Glutamatergic neuron (in vitro differentiated cells): ENCODE results near the gene SLF2. TPM values are rescaled to one million over a fixed set of nuclear protein-coding genes. Genes with fewer than 3 reads are reported as not detected.

ENCODE experiments used
- DNase-seq: peaks from one replicate; pipeline ENCODE4 v3.0.0; 2022
- H3K27ac Mint-ChIP-seq: one replicate; pipeline ENCODE4 v1.8.0; 2020; ENCODE audit warnings: mild to moderate bottlenecking, mixed read lengths, inconsistent platforms; ENCODE audit not compliant: unreplicated experiment
- H3K27me3 Mint-ChIP-seq: one replicate; pipeline ENCODE4 v1.8.0; 2020; ENCODE audit warnings: mild to moderate bottlenecking, moderate library complexity, mixed read lengths, inconsistent platforms; ENCODE audit not compliant: unreplicated experiment
- H3K36me3 Mint-ChIP-seq: one replicate; pipeline ENCODE4 v1.8.0; 2020; ENCODE audit warnings: mild to moderate bottlenecking, mixed read lengths, inconsistent platforms; ENCODE audit not compliant: unreplicated experiment
- H3K4me1 Mint-ChIP-seq: one replicate; pipeline ENCODE4 v1.8.0; 2020; ENCODE audit warnings: mild to moderate bottlenecking, low read depth, mixed read lengths, inconsistent platforms; ENCODE audit not compliant: unreplicated experiment
- H3K4me3 Mint-ChIP-seq: one replicate; pipeline ENCODE4 v1.8.0; 2020; ENCODE audit warnings: mild to moderate bottlenecking, mixed read lengths, inconsistent platforms; ENCODE audit not compliant: unreplicated experiment
- H3K9me3 Mint-ChIP-seq: one replicate; pipeline ENCODE4 v1.8.0; 2020; ENCODE audit warnings: mild to moderate bottlenecking, moderate library complexity, mixed read lengths, inconsistent platforms; ENCODE audit not compliant: unreplicated experiment
- total RNA-seq: library from RNA; stranded (reverse); fragmentation: NEBNext Ultra II Directional; extraction: Animal tissue kit (Norgen Biotek cat#: 25700); gene quantifications from one replicate; pipeline ENCODE4 v1.2.1, GENCODE V29; 2021; ENCODE audit not compliant: unreplicated experiment
- TF ChIP-seq, protein P1 (sequence below): fragments of 200-600 bp; sonication (generic); IDR thresholded peaks from one replicate; pipeline ENCODE4 v1.5.0; 2021; ENCODE audit not compliant: partially characterized antibody, unreplicated experiment

SLF2 gene
- total RNA-seq, 1 donor from 2014 or later = 35.9 TPM

DNA sequence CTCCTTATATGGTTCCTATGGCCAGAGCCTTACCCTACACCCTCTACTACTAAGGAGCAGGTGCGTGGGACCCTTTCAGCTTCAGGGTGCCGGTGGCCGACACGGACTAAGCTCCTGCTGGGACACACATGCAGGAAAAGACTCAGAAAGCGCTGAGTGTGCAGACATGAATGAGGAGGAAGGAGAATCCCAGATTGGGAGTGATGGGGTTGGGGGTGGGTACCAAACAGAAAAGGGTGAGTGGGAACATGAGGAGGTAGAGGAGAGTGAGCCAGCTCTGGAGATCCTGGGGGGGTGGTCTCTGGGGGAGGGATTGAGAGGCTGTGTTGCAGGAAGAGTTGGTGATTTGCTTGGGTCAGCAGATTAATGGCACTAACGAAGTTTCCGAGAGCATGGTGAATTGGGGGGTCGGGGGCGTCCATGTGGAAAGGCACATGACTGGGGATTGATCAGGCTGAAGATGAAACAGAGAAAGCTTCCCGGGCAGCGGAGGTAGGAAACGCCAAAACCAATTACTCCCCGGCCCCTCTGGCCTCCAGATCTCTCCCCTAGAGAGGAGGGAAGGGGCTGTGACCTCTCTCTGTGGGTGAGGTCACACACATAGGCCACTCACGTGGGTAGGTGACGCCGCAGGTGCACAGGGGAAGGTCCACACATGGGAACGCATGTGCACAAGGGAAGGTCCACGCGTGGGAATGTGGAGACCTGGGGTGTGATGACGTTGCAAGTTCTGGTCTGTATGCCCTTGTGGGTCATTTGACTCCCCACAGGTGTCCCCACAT lies 37.9 kb upstream of the SLF2 start:
- H3K36me3 Mint-ChIP-seq = no peaks in the 10 kb centered on the region
- H3K4me3 Mint-ChIP-seq = no peak overlapping the region
- H3K9me3 Mint-ChIP-seq = peaks cover 5% of the 10 kb centered on the region
- TF ChIP-seq, protein P1, sequence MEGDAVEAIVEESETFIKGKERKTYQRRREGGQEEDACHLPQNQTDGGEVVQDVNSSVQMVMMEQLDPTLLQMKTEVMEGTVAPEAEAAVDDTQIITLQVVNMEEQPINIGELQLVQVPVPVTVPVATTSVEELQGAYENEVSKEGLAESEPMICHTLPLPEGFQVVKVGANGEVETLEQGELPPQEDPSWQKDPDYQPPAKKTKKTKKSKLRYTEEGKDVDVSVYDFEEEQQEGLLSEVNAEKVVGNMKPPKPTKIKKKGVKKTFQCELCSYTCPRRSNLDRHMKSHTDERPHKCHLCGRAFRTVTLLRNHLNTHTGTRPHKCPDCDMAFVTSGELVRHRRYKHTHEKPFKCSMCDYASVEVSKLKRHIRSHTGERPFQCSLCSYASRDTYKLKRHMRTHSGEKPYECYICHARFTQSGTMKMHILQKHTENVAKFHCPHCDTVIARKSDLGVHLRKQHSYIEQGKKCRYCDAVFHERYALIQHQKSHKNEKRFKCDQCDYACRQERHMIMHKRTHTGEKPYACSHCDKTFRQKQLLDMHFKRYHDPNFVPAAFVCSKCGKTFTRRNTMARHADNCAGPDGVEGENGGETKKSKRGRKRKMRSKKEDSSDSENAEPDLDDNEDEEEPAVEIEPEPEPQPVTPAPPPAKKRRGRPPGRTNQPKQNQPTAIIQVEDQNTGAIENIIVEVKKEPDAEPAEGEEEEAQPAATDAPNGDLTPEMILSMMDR = no peak
- no peak for DNase-seq
- peaks cover 8% of the 10 kb centered on the region for H3K4me1 Mint-ChIP-seq
- no peak overlapping the region for H3K27ac Mint-ChIP-seq
- peaks cover 8% of the 10 kb centered on the region for H3K27me3 Mint-ChIP-seq

DNA sequence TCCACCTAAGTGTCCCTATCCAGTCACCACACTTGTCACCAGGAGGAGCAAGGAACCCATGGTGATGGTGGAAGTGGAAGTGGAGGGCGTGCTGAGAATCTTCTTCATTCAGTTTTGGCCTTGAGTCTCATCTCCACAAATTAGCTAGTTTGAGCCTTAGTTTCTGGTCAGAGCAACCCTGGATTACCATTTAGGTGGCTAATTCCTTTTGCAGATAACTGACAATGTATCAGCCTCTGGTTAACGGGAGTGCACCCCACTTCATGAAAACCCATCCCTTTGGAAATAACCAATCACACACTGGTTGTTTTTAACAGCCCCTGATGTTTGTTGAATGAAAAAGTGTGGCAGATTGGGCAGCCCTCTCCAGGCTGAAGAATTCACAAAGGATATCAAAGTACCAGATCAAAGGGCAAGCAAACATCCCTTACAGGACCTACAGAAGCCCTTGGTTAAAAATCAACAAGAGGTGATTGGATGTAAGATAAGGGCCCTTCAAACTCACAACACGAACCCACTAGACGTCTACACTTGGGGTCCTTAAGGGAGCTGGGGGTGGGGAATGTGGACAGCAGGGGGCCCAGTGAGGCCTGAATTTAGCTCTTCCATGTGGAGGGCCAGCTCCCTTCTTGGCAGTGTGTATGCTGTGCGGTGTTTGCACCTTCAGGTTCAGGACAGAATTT lies 37.1 kb upstream of the SLF2 start:
- Mint-ChIP-seq H3K27ac (no peak overlapping the region), H3K27me3 (peaks cover 8% of the 10 kb centered on the region), H3K9me3 (peaks cover 3% of the 10 kb centered on the region), H3K36me3 (no peaks in the 10 kb centered on the region), H3K4me1 (peaks cover 8% of the 10 kb centered on the region), H3K4me3 (no peak overlapping the region)
- DNase-seq = no peak
- TF ChIP-seq, protein P1 = no peak

DNA sequence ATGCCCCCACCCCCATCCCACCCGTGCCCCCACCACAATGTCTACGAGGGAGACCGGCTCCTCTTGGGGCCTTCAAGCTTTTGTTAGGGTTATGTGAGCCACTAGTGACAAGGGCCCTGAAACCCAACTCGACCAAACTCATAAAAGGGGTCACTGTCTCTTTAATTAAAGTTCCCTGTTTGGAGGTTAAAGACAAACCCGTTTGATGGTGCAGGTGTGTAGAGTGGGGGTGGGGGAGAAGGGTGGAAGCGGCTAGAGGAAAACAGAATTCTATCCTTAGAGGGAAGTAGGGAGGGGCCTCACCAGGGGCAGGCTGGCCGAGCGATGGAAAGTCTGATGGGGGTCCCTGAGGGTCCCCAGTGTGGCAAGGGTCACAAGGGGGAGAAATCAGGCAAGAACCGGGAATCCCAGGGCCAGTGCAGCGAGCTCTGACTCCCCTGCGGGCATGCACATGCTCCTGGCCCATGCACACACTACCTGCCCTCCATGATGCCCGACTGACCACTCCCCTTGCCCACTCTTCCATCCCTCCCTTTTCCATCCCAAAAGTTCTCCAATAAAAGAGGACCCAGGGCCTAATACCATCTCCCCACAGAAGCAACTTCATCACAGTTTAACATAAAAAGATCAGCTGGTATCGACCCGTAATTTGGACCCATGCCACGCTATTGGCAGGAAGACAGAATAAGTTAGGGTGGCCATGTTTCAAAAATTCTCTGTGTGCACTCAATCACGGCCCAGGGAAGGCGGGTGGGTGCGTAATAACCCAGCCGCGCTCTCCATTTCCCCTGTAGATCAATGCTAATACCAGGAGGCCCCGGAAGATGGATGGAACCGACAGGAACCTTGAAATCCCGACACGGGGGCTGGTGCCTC lies 35.9 kb upstream of the SLF2 start:
- no peaks in the 10 kb centered on the region for H3K36me3 Mint-ChIP-seq
- TF ChIP-seq, protein P1 = no peak
- H3K27ac Mint-ChIP-seq = no peak overlapping the region
- no peak for DNase-seq
- peaks cover 4% of the 10 kb centered on the region for H3K9me3 Mint-ChIP-seq
- peaks cover 10% of the 10 kb centered on the region for H3K27me3 Mint-ChIP-seq
- H3K4me3 Mint-ChIP-seq = no peak overlapping the region
- peaks cover 10% of the 10 kb centered on the region for H3K4me1 Mint-ChIP-seq

GRCh38 chr10:100877461-100877850 lies 35.3 kb upstream of the SLF2 start:
- no peak overlapping the region for H3K4me3 Mint-ChIP-seq
- no peaks in the 10 kb centered on the region for H3K36me3 Mint-ChIP-seq
- TF ChIP-seq, protein P1 = no peak
- H3K27me3 Mint-ChIP-seq = peaks cover 12% of the 10 kb centered on the region
- no peak for DNase-seq
- H3K9me3 Mint-ChIP-seq = peaks cover 4% of the 10 kb centered on the region
- H3K27ac Mint-ChIP-seq = no peak overlapping the region
- peaks cover 16% of the 10 kb centered on the region for H3K4me1 Mint-ChIP-seq
